ENCODE data around the gene GABRB2.

GABRB2 gene

GRCh38 chr5:161460741-161461140, 85.8 kb downstream of the GABRB2 start:
- H2BK15ac ChIP-seq (ENCODE audit: low read depth, poor library complexity, severe bottlenecking) = no peak overlapping the region
- no peak overlapping the region for H3K4me2 ChIP-seq (ENCODE audit: low read length, poor library complexity, severe bottlenecking)
- H2BK12ac ChIP-seq (ENCODE audit: low read length in 2 of 2) = no peak overlapping the region
- no peak overlapping the region for H3K9ac ChIP-seq (ENCODE audit: low read length)
- no peak overlapping the region for H2BK5ac ChIP-seq (ENCODE audit: low read depth, low read length, poor library complexity, severe bottlenecking)
- no peak overlapping the region for H3K4me3 ChIP-seq (ENCODE audit: insufficient read depth in 1 of 2, low read depth in 1 of 2, low read length in 2 of 2)
- no peak overlapping the region for H3K14ac ChIP-seq (ENCODE audit: low read length in 2 of 2)
- no peaks in the 10 kb centered on the region for H3K27me3 ChIP-seq (ENCODE audit: control insufficient read depth in 1 of 2, insufficient read depth in 1 of 2, low read length in 2 of 2)
- H3K27ac ChIP-seq (ENCODE audit: low read length, poor library complexity, severe bottlenecking) = no peak overlapping the region
- WGBS = 70% methylated on average over 1 of the region's 1 CpG
- no peak overlapping the region for H3K23ac ChIP-seq (ENCODE audit: low read length in 2 of 2)
- H3K79me1 ChIP-seq (replicated peaks; ENCODE audit: low read length, poor library complexity, severe bottlenecking) = no peaks in the 10 kb centered on the region
- no peak overlapping the region for H3K4ac ChIP-seq (ENCODE audit: low read depth in 1 of 2, low read length in 2 of 2)
- no peaks in the 10 kb centered on the region for H3K9me3 ChIP-seq (ENCODE audit: control insufficient read depth, low read length)
- no peaks in the 10 kb centered on the region for H3K36me3 ChIP-seq (ENCODE audit: control insufficient read depth in 1 of 2, insufficient read depth in 2 of 2, low read depth in 1 of 2, low read length in 2 of 2)
- H4K8ac ChIP-seq (ENCODE audit: low read length) = no peak overlapping the region
- no peak overlapping the region for H2AK5ac ChIP-seq (ENCODE audit: low read length, severe bottlenecking)
- no peak overlapping the region for H2AFZ ChIP-seq (ENCODE audit: low read depth, low read length)
- H2BK120ac ChIP-seq (ENCODE audit: low read depth, low read length) = no peak overlapping the region
- no peak overlapping the region for H4K91ac ChIP-seq (ENCODE audit: low read length)
- no peak for DNase-seq
- no peak overlapping the region for H3K18ac ChIP-seq (ENCODE audit: low read depth in 1 of 2, low read length in 2 of 2)
- no peaks in the 10 kb centered on the region for H3K4me1 ChIP-seq (ENCODE audit: control insufficient read depth, insufficient read depth, low read depth, low read length)

- no peak overlapping the region for H3K27ac ChIP-seq (ENCODE audit: low read length, poor library complexity, severe bottlenecking)
- H3K18ac ChIP-seq (ENCODE audit: low read depth in 1 of 2, low read length in 2 of 2) = no peak overlapping the region
- H3K14ac ChIP-seq (ENCODE audit: low read length in 2 of 2) = no peak overlapping the region
- 92% methylated on average over 1 of the region's 1 CpG for whole genome bisulfite sequencing
- H3K9ac ChIP-seq (ENCODE audit: low read length) = no peak overlapping the region
- no peak overlapping the region for H3K4me2 ChIP-seq (ENCODE audit: low read length, poor library complexity, severe bottlenecking)
- H2AFZ ChIP-seq (ENCODE audit: low read depth, low read length) = no peak overlapping the region
- H3K9me3 ChIP-seq (ENCODE audit: control insufficient read depth, low read length) = no peaks in the 10 kb centered on the region
- no peak overlapping the region for H4K8ac ChIP-seq (ENCODE audit: low read length)
- H2BK15ac ChIP-seq (ENCODE audit: low read depth, poor library complexity, severe bottlenecking) = no peak overlapping the region
- H2BK5ac ChIP-seq (ENCODE audit: low read depth, low read length, poor library complexity, severe bottlenecking) = no peak overlapping the region
- no peaks in the 10 kb centered on the region for H3K36me3 ChIP-seq (ENCODE audit: control insufficient read depth in 1 of 2, insufficient read depth in 2 of 2, low read depth in 1 of 2, low read length in 2 of 2)
- no peak overlapping the region for H4K91ac ChIP-seq (ENCODE audit: low read length)
- DNase-seq = no peak
- H2AK5ac ChIP-seq (ENCODE audit: low read length, severe bottlenecking) = no peak overlapping the region
- no peaks in the 10 kb centered on the region for H3K4me1 ChIP-seq (ENCODE audit: control insufficient read depth, insufficient read depth, low read depth, low read length)
- no peak overlapping the region for H2BK12ac ChIP-seq (ENCODE audit: low read length in 2 of 2)
- H3K4me3 ChIP-seq (ENCODE audit: insufficient read depth in 1 of 2, low read depth in 1 of 2, low read length in 2 of 2) = no peak overlapping the region
- no peaks in the 10 kb centered on the region for H3K27me3 ChIP-seq (ENCODE audit: control insufficient read depth in 1 of 2, insufficient read depth in 1 of 2, low read length in 2 of 2)
- H3K79me1 ChIP-seq (replicated peaks; ENCODE audit: low read length, poor library complexity, severe bottlenecking) = no peaks in the 10 kb centered on the region
- no peak overlapping the region for H2BK120ac ChIP-seq (ENCODE audit: low read depth, low read length)
- no peak overlapping the region for H3K4ac ChIP-seq (ENCODE audit: low read depth in 1 of 2, low read length in 2 of 2)
- no peak overlapping the region for H3K23ac ChIP-seq (ENCODE audit: low read length in 2 of 2)
Measured at GRCh38 chr5:161446655-161447054, 99.9 kb downstream of the GABRB2 start.

- H3K18ac ChIP-seq (ENCODE audit: low read depth in 1 of 2, low read length in 2 of 2) = no peak overlapping the region
- no peak overlapping the region for H2BK15ac ChIP-seq (ENCODE audit: low read depth, poor library complexity, severe bottlenecking)
- H2AFZ ChIP-seq (ENCODE audit: low read depth, low read length) = no peak overlapping the region
- H3K9ac ChIP-seq (ENCODE audit: low read length) = no peak overlapping the region
- H3K9me3 ChIP-seq (ENCODE audit: control insufficient read depth, low read length) = peaks cover 4% of the 10 kb centered on the region
- no peaks in the 10 kb centered on the region for H3K79me1 ChIP-seq (replicated peaks; ENCODE audit: low read length, poor library complexity, severe bottlenecking)
- H3K4me1 ChIP-seq (ENCODE audit: control insufficient read depth, insufficient read depth, low read depth, low read length) = no peaks in the 10 kb centered on the region
- no peak overlapping the region for H3K23ac ChIP-seq (ENCODE audit: low read length in 2 of 2)
- no peak overlapping the region for H3K4me3 ChIP-seq (ENCODE audit: insufficient read depth in 1 of 2, low read depth in 1 of 2, low read length in 2 of 2)
- no peak overlapping the region for H3K4me2 ChIP-seq (ENCODE audit: low read length, poor library complexity, severe bottlenecking)
- H3K27me3 ChIP-seq (ENCODE audit: control insufficient read depth in 1 of 2, insufficient read depth in 1 of 2, low read length in 2 of 2) = no peaks in the 10 kb centered on the region
- H2BK120ac ChIP-seq (ENCODE audit: low read depth, low read length) = no peak overlapping the region
- no peak overlapping the region for H2BK5ac ChIP-seq (ENCODE audit: low read depth, low read length, poor library complexity, severe bottlenecking)
- H2BK12ac ChIP-seq (ENCODE audit: low read length in 2 of 2) = no peak overlapping the region
- H4K8ac ChIP-seq (ENCODE audit: low read length) = peak overlapping the region; percentile 5
- H4K91ac ChIP-seq (ENCODE audit: low read length) = peak overlapping the region; percentile 72
- H3K4ac ChIP-seq (ENCODE audit: low read depth in 1 of 2, low read length in 2 of 2) = no peak overlapping the region
- no peaks in the 10 kb centered on the region for H3K36me3 ChIP-seq (ENCODE audit: control insufficient read depth in 1 of 2, insufficient read depth in 2 of 2, low read depth in 1 of 2, low read length in 2 of 2)
- no peak overlapping the region for H3K27ac ChIP-seq (ENCODE audit: low read length, poor library complexity, severe bottlenecking)
- H3K14ac ChIP-seq (ENCODE audit: low read length in 2 of 2) = no peak overlapping the region
- DNase-seq = no peak
- no peak overlapping the region for H2AK5ac ChIP-seq (ENCODE audit: low read length, severe bottlenecking)
Measured at GRCh38 chr5:161442471-161442870, 104.1 kb downstream of the GABRB2 start.

- Histone ChIP-seq H3K9me3 (ENCODE audit: control insufficient read depth, low read length) (no peaks in the 10 kb centered on the region), H3K4ac (ENCODE audit: low read depth in 1 of 2, low read length in 2 of 2) (no peak overlapping the region), H2AK5ac (ENCODE audit: low read length, severe bottlenecking) (no peak overlapping the region), H2AFZ (ENCODE audit: low read depth, low read length) (no peak overlapping the region), H3K27me3 (ENCODE audit: control insufficient read depth in 1 of 2, insufficient read depth in 1 of 2, low read length in 2 of 2) (no peaks in the 10 kb centered on the region), H2BK15ac (ENCODE audit: low read depth, poor library complexity, severe bottlenecking) (no peak overlapping the region), H3K36me3 (ENCODE audit: control insufficient read depth in 1 of 2, insufficient read depth in 2 of 2, low read depth in 1 of 2, low read length in 2 of 2) (no peaks in the 10 kb centered on the region), H2BK12ac (ENCODE audit: low read length in 2 of 2) (no peak overlapping the region), H3K4me1 (ENCODE audit: control insufficient read depth, insufficient read depth, low read depth, low read length) (no peaks in the 10 kb centered on the region), H4K8ac (ENCODE audit: low read length) (no peak overlapping the region), H3K79me1 (replicated peaks; ENCODE audit: low read length, poor library complexity, severe bottlenecking) (no peaks in the 10 kb centered on the region), H3K23ac (ENCODE audit: low read length in 2 of 2) (no peak overlapping the region), H3K27ac (ENCODE audit: low read length, poor library complexity, severe bottlenecking) (no peak overlapping the region), H3K14ac (ENCODE audit: low read length in 2 of 2) (no peak overlapping the region), H2BK120ac (ENCODE audit: low read depth, low read length) (no peak overlapping the region), H4K91ac (ENCODE audit: low read length) (no peak overlapping the region), H2BK5ac (ENCODE audit: low read depth, low read length, poor library complexity, severe bottlenecking) (no peak overlapping the region), H3K4me2 (ENCODE audit: low read length, poor library complexity, severe bottlenecking) (no peak overlapping the region), H3K4me3 (ENCODE audit: insufficient read depth in 1 of 2, low read depth in 1 of 2, low read length in 2 of 2) (no peak overlapping the region), H3K18ac (ENCODE audit: low read depth in 1 of 2, low read length in 2 of 2) (no peak overlapping the region), H3K9ac (ENCODE audit: low read length) (no peak overlapping the region)
- DNase-seq = no peak
- WGBS = 85% methylated on average over 2 of the region's 2 CpGs
Measured at GRCh38 chr5:161432798-161433197, 113.7 kb downstream of the GABRB2 start.

All from mesenchymal stem cell (in vitro differentiated cells and primary cell).